Thymus (tissue), 11 donors: ENCODE results near the gene KRTAP10-7. TPM values are rescaled to one million over a fixed set of nuclear protein-coding genes. Genes with fewer than 3 reads are reported as not detected.
"Not testable (repeated sequence)": the region's sequence is repeated elsewhere in the genome, so short reads cannot be mapped to it uniquely, and the experiment has no call there.

Experiments
- DNase-seq, 9 donors: peaks; one replicate each; pipeline ENCODE4 v3.0.0-alpha.2; 2013; ENCODE audit warnings: low spot score in 9 of 9, low read depth in 6 of 9, missing footprints in 1 of 9
- H3K27ac ChIP-seq, 2 donors: one replicate each; pipeline ENCODE4 v1.5.1; 2013; ENCODE audit warnings: control low read depth in 1 of 2, low read depth in 1 of 2, low read length in 1 of 2, mild to moderate bottlenecking in 1 of 2, moderate library complexity in 1 of 2
- H3K27me3 ChIP-seq, 2 donors: one replicate each; pipeline ENCODE4 v1.5.1; 2013; ENCODE audit warnings: low read length in 1 of 2; ENCODE audit not compliant: control insufficient read depth in 2 of 2, insufficient read depth in 1 of 2
- H3K36me3 ChIP-seq, 2 donors: one replicate each; pipeline ENCODE4 v1.5.1; 2013; ENCODE audit warnings: low read length in 1 of 2, mild to moderate bottlenecking in 1 of 2, moderate library complexity in 1 of 2; ENCODE audit not compliant: control insufficient read depth in 2 of 2, insufficient read depth in 2 of 2
- H3K4me1 ChIP-seq, 2 donors: one replicate each; pipeline ENCODE4 v1.5.1; 2013; ENCODE audit warnings: low read length in 2 of 2; ENCODE audit not compliant: control insufficient read depth in 2 of 2, insufficient read depth in 2 of 2
- H3K4me3 ChIP-seq, 2 donors: one replicate each; pipeline ENCODE4 v1.5.1; 2013; ENCODE audit warnings: low read length in 2 of 2, control low read depth in 1 of 2, mild to moderate bottlenecking in 1 of 2
- H3K9me3 ChIP-seq, 2 donors: one replicate each; pipeline ENCODE4 v1.5.1; 2013; ENCODE audit warnings: low read length in 1 of 2, mild to moderate bottlenecking in 1 of 2; ENCODE audit not compliant: control insufficient read depth in 2 of 2, insufficient read depth in 1 of 2
- whole genome bisulfite sequencing: extraction: QIAGEN DNeasy Blood & Tissue Kit; methylation state at CpG from one replicate; pipeline ENCODE4 v1.1.7; 2013; 5-methylcytosine and 5-hydroxymethylcytosine counted together
- polyA plus RNA-seq: library from polyadenylated mRNA; stranded (reverse); fragments of 200-250 nt; gene quantifications from one replicate; pipeline ENCODE4 v1.2.3, GENCODE V29; 2013
- total RNA-seq: library from RNA; stranded (reverse); fragments of 120-200 nt; gene quantifications from one replicate; pipeline ENCODE4 v1.2.4, GENCODE V29; 2013
- donor health status: healthy.

The KRTAP10-7 gene
- total and polyA plus RNA-seq, 2 donors: not detected

DNA sequence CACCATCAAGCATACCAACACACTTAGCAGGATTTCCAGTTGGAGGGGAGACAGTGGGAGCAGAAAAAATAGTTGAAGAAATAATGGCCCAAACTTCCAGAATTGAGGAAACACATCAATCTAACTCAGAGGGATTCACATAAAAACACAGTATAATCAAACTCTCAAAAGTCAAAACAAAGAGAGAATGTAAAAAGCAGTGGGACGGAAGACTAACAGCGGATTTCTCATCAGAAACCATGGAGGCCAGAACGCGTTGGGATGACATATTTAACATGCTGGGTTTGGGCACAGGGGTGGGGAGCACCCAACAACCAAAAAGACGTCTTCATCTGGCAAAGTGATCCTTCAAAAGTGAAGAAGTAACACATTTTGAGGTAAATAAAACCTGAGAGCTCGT is 19.5 kb downstream of the KRTAP10-7 start:
- 96% methylated on average over 6 of the region's 6 CpGs for WGBS

DNA sequence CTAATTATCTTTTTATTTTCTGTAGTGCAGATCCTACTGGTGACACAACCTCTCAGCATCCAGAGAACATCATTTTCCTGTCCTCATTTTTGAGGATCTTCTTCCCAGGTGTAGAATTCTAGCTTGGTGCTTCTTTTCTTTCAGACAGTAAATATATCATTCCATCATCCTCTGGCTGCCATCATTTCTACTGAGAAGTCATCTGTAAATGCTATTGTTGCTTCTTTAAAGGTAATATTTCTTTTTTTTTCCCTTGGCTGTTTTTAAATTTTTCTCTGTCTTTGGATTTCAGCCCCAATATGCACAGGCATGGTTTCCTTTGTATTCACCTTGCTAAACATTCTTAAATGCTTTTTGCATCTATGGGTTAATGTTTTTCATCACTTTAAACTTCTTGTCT is 23.2 kb downstream of the KRTAP10-7 start:
- H3K4me3 ChIP-seq: no peak overlapping the region
- no peaks in the 10 kb centered on the region for H3K4me1 ChIP-seq
- no peak overlapping the region for H3K27ac ChIP-seq
- no peaks in the 10 kb centered on the region for H3K27me3 ChIP-seq
- peaks cover 2 to 18% of the 10 kb centered on the region in 2 donors for H3K9me3 ChIP-seq
- DNase-seq: no peak
- no peaks in the 10 kb centered on the region for H3K36me3 ChIP-seq

More for the DNA sequence above, 19.5 kb downstream of the KRTAP10-7 start:
- H3K36me3 ChIP-seq: no peaks in the 10 kb centered on the region
- no peak for DNase-seq
- no peak overlapping the region for H3K27ac ChIP-seq
- no peak overlapping the region for H3K4me3 ChIP-seq
- peaks cover 0 to 2% of the 10 kb centered on the region in 2 donors for H3K27me3 ChIP-seq
- peaks cover 0 to 3% of the 10 kb centered on the region in 2 donors for H3K4me1 ChIP-seq
- H3K9me3 ChIP-seq: peaks cover 2 to 16% of the 10 kb centered on the region in 2 donors

DNA sequence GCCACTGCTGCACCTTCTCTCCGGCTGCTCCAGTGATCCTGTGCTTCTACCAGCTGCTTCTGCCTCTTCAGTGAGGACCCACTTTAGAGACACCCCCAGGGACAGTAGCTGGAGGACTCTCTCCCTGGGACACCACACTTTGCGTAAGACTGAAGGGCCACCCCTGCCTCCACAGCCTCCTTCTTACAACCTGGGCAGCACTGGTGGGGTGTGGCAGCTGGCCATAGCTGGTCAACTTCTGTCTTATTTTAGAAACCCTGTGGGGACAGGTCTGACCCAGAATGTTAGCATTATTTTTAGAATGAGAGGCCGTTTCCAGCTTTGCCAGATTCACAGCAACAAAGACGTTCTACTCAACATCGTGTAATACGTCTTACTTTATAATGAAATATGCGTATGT is 25.4 kb downstream of the KRTAP10-7 start:
- Histone ChIP-seq H3K27me3 (no peaks in the 10 kb centered on the region), H3K27ac (no peak overlapping the region), H3K9me3 (peaks cover 2 to 36% of the 10 kb centered on the region in 2 donors), H3K36me3 (no peaks in the 10 kb centered on the region), H3K4me1 (no peaks in the 10 kb centered on the region), H3K4me3 (no peak overlapping the region)
- WGBS: 95% methylated on average over 7 of the region's 7 CpGs
- DNase-seq: no peak

DNA sequence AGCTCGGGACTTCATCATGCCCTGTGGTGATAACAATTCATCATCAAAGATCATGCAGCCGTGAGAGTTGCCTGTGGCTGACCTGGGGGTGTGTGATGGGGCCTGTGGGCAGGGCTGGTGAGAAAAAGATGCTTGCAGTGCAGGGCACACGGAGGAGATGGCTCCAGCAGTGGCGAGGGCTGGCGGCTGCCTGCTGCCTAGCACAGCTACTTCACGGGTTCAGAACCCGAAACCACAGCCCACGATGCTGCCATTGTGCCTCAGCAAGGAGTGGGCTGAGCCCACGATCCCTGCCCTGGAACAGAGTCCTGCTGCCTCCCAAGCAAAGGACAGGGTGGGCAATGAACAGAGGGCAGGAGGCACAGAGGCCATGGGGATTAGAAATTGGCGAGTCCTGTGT is 25.9 kb downstream of the KRTAP10-7 start:
- WGBS: 80% methylated on average over 10 of the region's 10 CpGs
- no peak for DNase-seq
- H3K36me3 ChIP-seq: no peaks in the 10 kb centered on the region
- H3K9me3 ChIP-seq: peaks cover 2 to 36% of the 10 kb centered on the region in 2 donors
- no peak overlapping the region for H3K27ac ChIP-seq
- H3K4me1 ChIP-seq: no peaks in the 10 kb centered on the region
- no peak overlapping the region for H3K4me3 ChIP-seq
- no peaks in the 10 kb centered on the region for H3K27me3 ChIP-seq

DNA sequence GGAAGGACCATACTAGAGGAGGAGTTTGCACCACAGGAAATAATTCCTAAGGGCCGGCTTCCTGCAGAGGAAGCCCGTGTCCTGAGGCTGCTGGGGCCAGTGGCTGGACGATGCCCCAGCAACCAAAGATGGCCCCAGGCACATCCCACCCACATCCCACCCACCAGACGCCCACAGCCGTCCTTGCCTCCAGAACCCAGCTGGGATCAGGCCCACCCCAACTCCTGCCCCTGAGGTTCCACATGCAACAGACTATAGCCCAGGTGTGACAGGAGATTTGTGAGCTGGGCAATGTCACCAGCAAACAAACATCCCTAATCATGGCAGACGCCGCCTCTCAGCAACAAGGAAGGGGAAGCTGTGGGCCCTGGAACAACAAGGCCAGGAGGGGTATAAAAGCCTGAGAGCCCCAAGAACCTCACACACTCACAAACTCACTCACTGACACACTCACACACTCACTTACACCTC is 26.3 kb downstream of the KRTAP10-7 start, which contains the start of gene KRTAP10-9:
KRTAP10-9 (plus strand) TSS at position 421 of the 471 bp plus-strand sequence. CDS start 79 bp downstream, outside the sequence.
- Histone ChIP-seq H3K36me3 (no peaks in the 10 kb centered on the region), H3K9me3 (peaks cover 2 to 36% of the 10 kb centered on the region in 2 donors), H3K27me3 (no peaks in the 10 kb centered on the region), H3K4me3 (no peak within 1 kb of the TSS), H3K27ac (no peak within 1 kb of the TSS), H3K4me1 (no peaks in the 10 kb centered on the region)
- DNase-seq: no peak
- 49% methylated on average over 7 of the region's 7 CpGs for whole genome bisulfite sequencing

DNA sequence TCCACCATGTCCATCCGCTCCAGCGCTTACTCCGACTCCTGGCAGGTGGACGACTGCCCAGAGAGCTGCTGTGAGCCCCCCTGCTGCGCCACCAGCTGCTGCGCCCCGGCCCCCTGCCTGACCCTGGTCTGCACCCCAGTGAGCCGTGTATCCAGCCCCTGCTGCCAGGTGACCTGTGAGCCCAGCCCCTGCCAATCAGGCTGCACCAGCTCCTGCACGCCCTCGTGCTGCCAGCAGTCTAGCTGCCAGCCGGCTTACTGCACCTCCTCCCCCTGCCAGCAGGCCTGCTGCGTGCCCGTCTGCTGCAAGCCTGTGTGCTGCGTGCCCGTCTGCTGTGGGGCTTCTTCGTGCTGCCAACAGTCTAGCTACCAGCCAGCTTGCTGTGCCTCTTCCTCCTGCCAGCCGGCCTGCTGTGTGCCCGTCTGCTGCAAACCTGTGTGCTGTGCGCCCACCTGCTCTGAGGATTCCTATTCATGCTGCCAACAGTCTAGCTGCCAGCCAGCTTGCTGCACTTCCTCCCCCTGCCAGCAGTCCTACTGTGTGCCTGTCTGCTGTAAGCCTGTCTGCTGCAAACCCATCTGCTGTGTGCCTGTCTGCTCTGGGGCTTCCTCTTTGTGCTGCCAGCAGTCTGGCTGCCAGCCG is 26.9 kb downstream of the KRTAP10-7 start:
- peaks cover 2 to 36% of the 10 kb centered on the region in 2 donors for H3K9me3 ChIP-seq
- DNase-seq, H3K27ac ChIP-seq, H3K27me3 ChIP-seq, H3K36me3 ChIP-seq, H3K4me1 ChIP-seq, H3K4me3 ChIP-seq: not testable (repeated sequence)
- 86% methylated on average over 18 of the region's 20 CpGs for WGBS

DNA sequence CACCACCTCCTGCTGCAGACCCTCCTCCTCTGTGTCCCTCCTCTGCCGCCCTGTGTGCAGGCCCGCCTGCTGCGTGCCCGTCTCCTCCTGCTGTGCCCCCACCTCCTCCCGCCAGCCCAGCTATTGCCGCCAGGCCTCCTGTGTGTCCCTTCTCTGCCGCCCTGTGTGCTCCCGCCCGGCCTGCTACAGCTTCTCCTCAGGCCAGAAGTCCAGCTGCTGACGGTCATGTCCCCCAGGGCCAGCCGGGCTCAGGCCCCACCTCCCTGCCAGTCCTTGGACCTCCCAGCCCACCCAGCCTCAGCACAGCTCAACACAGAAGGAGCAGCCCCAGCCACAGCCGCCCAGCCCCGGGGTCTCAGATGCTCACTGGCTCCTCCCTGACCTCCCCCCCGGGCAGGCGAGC is 27.4 kb downstream of the KRTAP10-7 start:
- H3K9me3 ChIP-seq: peaks cover under 1 to 34% of the 10 kb centered on the region in 2 donors
- H3K36me3 ChIP-seq, H3K27ac ChIP-seq, H3K27me3 ChIP-seq, H3K4me3 ChIP-seq, H3K4me1 ChIP-seq, DNase-seq: not testable (repeated sequence)
- WGBS: 60% methylated on average over 15 of the region's 15 CpGs

DNA sequence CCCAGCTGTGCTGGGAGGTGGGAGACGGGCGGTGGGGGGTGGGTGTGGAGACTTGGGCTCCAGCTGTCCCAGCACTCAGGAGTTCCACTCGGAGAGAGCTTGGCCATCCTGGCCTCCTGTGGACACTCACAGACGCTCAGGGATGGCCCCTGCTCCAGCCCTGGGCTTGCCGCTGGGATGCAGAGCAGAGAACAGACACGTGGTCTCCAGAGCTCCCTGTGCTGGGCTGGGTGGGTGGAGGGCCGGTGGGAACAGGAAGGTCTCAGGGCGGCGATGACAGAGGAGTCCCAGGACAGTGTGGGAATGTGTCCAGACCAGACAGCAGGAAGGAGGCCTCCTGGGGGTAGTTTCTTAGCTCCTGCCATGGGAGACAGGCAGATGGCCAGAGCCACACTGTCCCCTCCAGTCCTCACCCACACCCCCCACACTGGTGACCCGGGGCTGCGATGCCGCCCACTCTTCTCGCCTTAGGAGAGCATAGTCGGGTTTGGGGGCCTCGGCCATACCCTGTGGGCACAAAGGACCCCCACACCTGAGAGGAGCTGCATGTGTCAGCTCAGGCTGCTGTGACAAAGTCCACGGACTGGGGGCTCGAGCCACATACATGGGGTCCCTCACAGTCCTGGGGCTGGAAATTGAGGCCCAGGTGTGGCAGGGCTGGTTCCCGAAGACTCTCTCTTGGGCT is 28.5 kb downstream of the KRTAP10-7 start:
- WGBS: 89% methylated on average over 18 of the region's 18 CpGs
- Histone ChIP-seq H3K36me3 (no peaks in the 10 kb centered on the region), H3K9me3 (peaks cover 0 to 32% of the 10 kb centered on the region in 2 donors), H3K27me3 (no peaks in the 10 kb centered on the region), H3K27ac (no peak overlapping the region), H3K4me3 (no peak overlapping the region), H3K4me1 (no peaks in the 10 kb centered on the region)
- DNase-seq: no peak

DNA sequence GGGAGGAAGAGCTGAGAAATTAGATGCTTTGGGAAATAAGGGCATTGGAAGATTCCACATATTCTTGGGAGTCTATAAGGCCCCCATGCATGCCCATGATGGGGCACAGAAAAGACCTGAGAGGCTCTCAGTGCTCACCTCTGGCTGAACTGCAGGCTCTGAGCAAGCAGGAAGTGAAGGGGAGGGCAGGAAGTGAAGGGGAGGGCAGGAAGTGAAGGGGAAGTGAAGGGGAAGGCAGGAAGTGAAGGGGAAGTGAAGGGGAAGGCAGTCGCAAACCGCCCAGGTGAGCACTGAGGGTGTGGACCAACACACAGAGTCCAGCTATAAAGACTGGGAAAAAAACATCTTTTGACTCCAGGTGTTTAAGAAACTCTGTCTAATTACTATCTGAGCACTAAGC is 30.0 kb downstream of the KRTAP10-7 start:
- 84% methylated on average over 2 of the region's 2 CpGs for WGBS
- Histone ChIP-seq H3K27ac (no peak overlapping the region), H3K9me3 (peaks cover 0 to 27% of the 10 kb centered on the region in 2 donors)

More for the DNA sequence above, 30.0 kb downstream of the KRTAP10-7 start:
- Histone ChIP-seq H3K27me3 (no peaks in the 10 kb centered on the region), H3K4me3 (no peak overlapping the region), H3K4me1 (no peaks in the 10 kb centered on the region), H3K36me3 (no peaks in the 10 kb centered on the region)
- no peak for DNase-seq
